Neural cell (in vitro differentiated cells): ENCODE results near the gene ATP6V1G3. TPM values are rescaled to one million over a fixed set of nuclear protein-coding genes. Genes with fewer than 3 reads are reported as not detected.
"Not testable (repeated sequence)": the region's sequence is repeated elsewhere in the genome, so short reads cannot be mapped to it uniquely, and the experiment has no call there.

Source experiments
- H2AFZ ChIP-seq: fragments of 200-600, 300-800 bp; sonication (generic), shearing (Covaris generic); 2 replicates; pipeline ENCODE4 v1.6.0; 2014; ENCODE audit warnings: low read depth, mild to moderate bottlenecking, antibody characterized with exemption, low read length, moderate library complexity
- H3F3A ChIP-seq: fragments of 200-600 bp; shearing (Covaris generic); 2 replicates; pipeline ENCODE4 v1.6.1; 2016; ENCODE audit warnings: mild to moderate bottlenecking, moderate library complexity, mixed read lengths, antibody characterized with exemption, low read length; ENCODE audit not compliant: insufficient read depth, poor library complexity, severe bottlenecking
- H3K27ac ChIP-seq: fragments of 200-600, 300-800 bp; sonication (generic), shearing (Covaris generic); 2 replicates; pipeline ENCODE4 v1.5.1; 2014; ENCODE audit warnings: mild to moderate bottlenecking, low read length, moderate library complexity
- H3K27me3 ChIP-seq: fragments of 300-800, 200-600 bp; sonication (generic), shearing (Covaris generic); 2 replicates; pipeline ENCODE4 v1.6.0; 2014; ENCODE audit warnings: mild to moderate bottlenecking, low read depth, low read length, moderate library complexity; ENCODE audit not compliant: insufficient read depth
- H3K36me3 ChIP-seq: fragments of 300-800, 200-600 bp; sonication (generic), shearing (Covaris generic); 2 replicates; pipeline ENCODE4 v1.5.1; 2014; ENCODE audit warnings: mild to moderate bottlenecking, antibody characterized with exemption, low read length, moderate library complexity; ENCODE audit not compliant: insufficient read depth
- H3K4me2 ChIP-seq: fragments of 300-800, 200-600 bp; sonication (generic), shearing (Covaris generic); 2 replicates; pipeline ENCODE4 v1.6.0; 2014; ENCODE audit warnings: mild to moderate bottlenecking, low read length
- H3K4me3 ChIP-seq: fragments of 300-800, 200-600 bp; sonication (generic), shearing (Covaris generic); 2 replicates; pipeline ENCODE4 v1.5.1; 2014; ENCODE audit warnings: mild to moderate bottlenecking, low read length, moderate library complexity
- H3K79me2 ChIP-seq: fragments of 200-600 bp; shearing (Covaris generic); replicated peaks from 2 replicates; pipeline ENCODE4 v1.6.0; 2014; ENCODE audit warnings: mild to moderate bottlenecking, low read length, moderate library complexity; ENCODE audit not compliant: insufficient read depth
- H3K9ac ChIP-seq: fragments of 300-800, 200-600 bp; sonication (generic), shearing (Covaris generic); 2 replicates; pipeline ENCODE4 v1.6.1; 2016; ENCODE audit warnings: mild to moderate bottlenecking, low read length, mixed read lengths
- H3K9me2 ChIP-seq: fragments of 200-600 bp; shearing (Covaris generic); 2 replicates; pipeline ENCODE4 v1.6.1; 2016; ENCODE audit warnings: mild to moderate bottlenecking, low read length, mixed read lengths; ENCODE audit not compliant: insufficient read depth
- H3K9me3 ChIP-seq: fragments of 200-600, 300-800 bp; sonication (generic), shearing (Covaris generic); 2 replicates; pipeline ENCODE4 v1.6.1; 2016; ENCODE audit warnings: mild to moderate bottlenecking, mixed run types, low read length, moderate library complexity, mixed read lengths
- H4K20me1 ChIP-seq: fragments of 200-600 bp; shearing (Covaris generic); 2 replicates; pipeline ENCODE4 v1.6.1; 2016; ENCODE audit warnings: mild to moderate bottlenecking, mixed run types; ENCODE audit not compliant: insufficient read depth
- polyA plus RNA-seq: library from polyadenylated mRNA; depleted of rRNA; stranded (reverse); fragments of >200 nt; gene quantifications from 2 replicates; pipeline ENCODE4 v1.2.3, GENCODE V29; 2014

The ATP6V1G3 gene
- polyA plus RNA-seq, 1 donor from 2014 or later, result not detected

DNA sequence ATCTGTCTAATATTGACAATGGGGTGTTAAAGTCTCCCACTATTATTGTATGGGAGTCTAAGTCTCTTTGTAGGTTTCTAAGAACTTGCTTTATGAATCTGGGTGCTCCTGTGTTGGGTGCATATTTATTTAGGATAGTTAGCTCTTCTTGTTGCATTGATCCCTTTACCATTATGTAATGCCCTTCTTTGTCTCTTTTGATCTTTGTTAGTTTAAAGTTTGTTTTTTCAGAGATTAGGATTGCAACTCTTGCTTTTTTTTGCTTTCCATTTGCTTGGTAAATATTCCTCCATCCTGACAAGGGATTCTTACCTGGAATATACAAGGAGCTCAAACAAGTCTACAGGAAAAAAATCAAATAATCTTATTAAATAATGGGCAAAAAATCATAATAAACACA lies 63.1 kb downstream of the ATP6V1G3 start:
- not testable (repeated sequence) for H4K20me1 ChIP-seq, H3K9ac ChIP-seq, H3K4me3 ChIP-seq, H3K9me3 ChIP-seq, H2AFZ ChIP-seq, H3K9me2 ChIP-seq, H3K4me2 ChIP-seq, H3F3A ChIP-seq, H3K27me3 ChIP-seq, H3K79me2 ChIP-seq, H3K27ac ChIP-seq, H3K36me3 ChIP-seq

Other genes starting within 250 kb of the ATP6V1G3 start
- 0.12 TPM in 1 of 2 replicates, not detected in the other for gene PTPRC, start 98.4 kb upstream of the ATP6V1G3 start, polyA plus RNA-seq